SK-N-SH (cell line): ENCODE measurements around the gene B4GALT1. TPM values are rescaled to one million over a fixed set of nuclear protein-coding genes. Genes with fewer than 3 reads are reported as not detected.
A peak's percentile ranks its signal among the peaks of the same experiment; 100 is the strongest.

Experiments
- CTCF ChIA-PET: fragments of 300-600, 350-600 bp; formaldehyde crosslinking; extraction: SDS; loops from one replicate; lab custom pipeline; 2021; lab: Yijun Ruan, JAX
- POLR2A ChIA-PET: fragments of 350-600 bp; sonication (Branson Sonifier 250); formaldehyde crosslinking; extraction: SDS; loops from one replicate; lab custom pipeline; 2020; ENCODE audit warnings: antibody characterized with exemption, inconsistent platforms; lab: Yijun Ruan, JAX
- DNase-seq: peaks from one replicate; pipeline ENCODE4 v3.0.0; 2012
- H2AFZ ChIP-seq: fragments of 200-600 bp; sonication (generic); 2 replicates; pipeline ENCODE4 v1.8.1; 2016; ENCODE audit warnings: antibody characterized with exemption, mild to moderate bottlenecking, low read depth
- H3F3A ChIP-seq: fragments of 200-600 bp; sonication (generic); replicated peaks from 2 replicates; pipeline ENCODE3; 2016; ENCODE audit warnings: antibody characterized with exemption, mild to moderate bottlenecking; ENCODE audit not compliant: insufficient read depth
- H3K27ac ChIP-seq, 2 experiments: fragments of 200-500 bp in 1 of 2; fragments of 200-600 bp in 1 of 2; sonication (Bioruptor generic) in 1 of 2; sonication (generic), shearing (Covaris generic) in 1 of 2; 2 replicates each; pipeline versions ENCODE4 v1.5.1 to v1.6.1; 2014 to 2016; ENCODE audit warnings: low read depth in 2 of 2, inconsistent platforms in 1 of 2, low read length in 1 of 2, mild to moderate bottlenecking in 1 of 2, mixed read lengths in 1 of 2
- H3K27me3 ChIP-seq: fragments of 200-600 bp; sonication (generic), shearing (Covaris generic); 2 replicates; pipeline ENCODE4 v1.6.1; 2016; ENCODE audit warnings: mixed run types; ENCODE audit not compliant: insufficient read depth
- H3K36me3 ChIP-seq, 2 experiments: fragments of 200-500 bp in 1 of 2; fragments of 200-600 bp in 1 of 2; sonication (Bioruptor generic) in 1 of 2; sonication (generic) in 1 of 2; replicated peaks in 1 of 2; 2 replicates each; pipeline versions ENCODE3 to v1.5.1; 2014 to 2016; ENCODE audit warnings: low read length in 1 of 2, mild to moderate bottlenecking in 1 of 2; ENCODE audit not compliant: insufficient read depth in 2 of 2, control insufficient read depth in 1 of 2
- H3K4me1 ChIP-seq, 2 experiments: fragments of 200-500 bp in 1 of 2; fragments of 200-600 bp in 1 of 2; sonication (Bioruptor generic) in 1 of 2; sonication (generic), shearing (Covaris generic) in 1 of 2; 2 replicates each; pipeline versions ENCODE4 v1.5.1 to v1.6.1; 2014 to 2016; ENCODE audit warnings: low read depth in 1 of 2, low read length in 1 of 2, mixed run types in 1 of 2; ENCODE audit not compliant: insufficient read depth in 2 of 2, control insufficient read depth in 1 of 2
- H3K4me2 ChIP-seq: fragments of 200-600 bp; sonication (generic), shearing (Covaris generic); 2 replicates; pipeline ENCODE4 v1.6.1; 2017; ENCODE audit warnings: mixed run types
- H3K4me3 ChIP-seq, 2 experiments: fragments of 200-500 bp in 1 of 2; fragments of 200-600 bp in 1 of 2; sonication (Bioruptor generic) in 1 of 2; sonication (generic), shearing (Covaris generic) in 1 of 2; 2 replicates each; pipeline versions ENCODE4 v1.5.1 to v1.8.1; 2014 to 2016; ENCODE audit warnings: low read depth in 2 of 2, inconsistent platforms in 1 of 2, low read length in 1 of 2, mild to moderate bottlenecking in 1 of 2, mixed read lengths in 1 of 2, moderate library complexity in 1 of 2
- H3K79me2 ChIP-seq: fragments of 200-600 bp; sonication (generic); 2 replicates; pipeline ENCODE4 v1.8.1; 2017; ENCODE audit warnings: mild to moderate bottlenecking; ENCODE audit not compliant: insufficient read depth
- H3K9ac ChIP-seq: fragments of 200-600 bp; sonication (generic); 2 replicates; pipeline ENCODE4 v1.6.1; 2017; ENCODE audit warnings: mixed run types
- H3K9me2 ChIP-seq: fragments of 200-600 bp; sonication (generic); 2 replicates; pipeline ENCODE4 v1.6.1; 2017; ENCODE audit warnings: mixed run types
- H3K9me3 ChIP-seq: fragments of 200-600 bp; sonication (generic); 2 replicates; pipeline ENCODE4 v1.6.1; 2017; ENCODE audit warnings: mixed run types, mild to moderate bottlenecking, moderate library complexity
- H4K20me1 ChIP-seq: fragments of 200-600 bp; sonication (generic); 2 replicates; pipeline ENCODE4 v1.6.1; 2017; ENCODE audit warnings: mild to moderate bottlenecking, mixed run types; ENCODE audit not compliant: insufficient read depth
- CTCF ChIP-seq: fragments of 200-600 bp; sonication (generic); IDR thresholded peaks from 2 replicates; pipeline ENCODE4 v1.6.1; 2017; ENCODE audit warnings: antibody characterized with exemption, mild to moderate bottlenecking, moderate library complexity
- ELF1 ChIP-seq: IDR thresholded peaks from 2 replicates; pipeline ENCODE4 v1.4.0; 2012
- EP300 ChIP-seq, 2 experiments: IDR thresholded peaks; 2 replicates each; pipeline versions ENCODE4 v1.4.0 to v1.6.1; 2012; ENCODE audit warnings: borderline replicate concordance in 1 of 2, low read depth in 1 of 2, low read length in 1 of 2
- FOSL2 ChIP-seq: IDR thresholded peaks from 2 replicates; pipeline ENCODE4 v1.4.0; 2012; ENCODE audit warnings: low read depth, mild to moderate bottlenecking, moderate library complexity, borderline replicate concordance
- MAX ChIP-seq: IDR thresholded peaks from 2 replicates; pipeline ENCODE4 v1.4.0; 2012; ENCODE audit warnings: low read depth
- MXI1 ChIP-seq: IDR thresholded peaks from 2 replicates; pipeline ENCODE4 v1.6.1; 2012; ENCODE audit warnings: mild to moderate bottlenecking, low read depth, low read length, improper control_type of control experiment
- NRF1 ChIP-seq: IDR thresholded peaks from 2 replicates; pipeline ENCODE4 v1.6.1; 2012; ENCODE audit warnings: low read depth, mild to moderate bottlenecking, low read length
- RFX5 ChIP-seq: IDR thresholded peaks from 2 replicates; pipeline ENCODE4 v1.6.1; 2012; ENCODE audit warnings: mild to moderate bottlenecking, improper control_type of control experiment, low read length
- RXRA ChIP-seq: IDR thresholded peaks from 2 replicates; pipeline ENCODE4 v1.4.0; 2012; ENCODE audit warnings: low read depth, mild to moderate bottlenecking, borderline replicate concordance
- SIN3A ChIP-seq: IDR thresholded peaks from 2 replicates; pipeline ENCODE4 v1.6.1; 2012; ENCODE audit warnings: low read depth, mild to moderate bottlenecking, low read length, moderate library complexity, borderline replicate concordance
- SMC3 ChIP-seq: IDR thresholded peaks from 2 replicates; pipeline ENCODE4 v1.6.1; 2012; ENCODE audit warnings: low read depth, low read length, improper control_type of control experiment
- WGBS: methylation state at CpG from one replicate; pipeline ENCODE4 v1.1.6; 2017; ENCODE audit warnings: low lambda C conversion rate; 5-methylcytosine and 5-hydroxymethylcytosine counted together
- polyA plus RNA-seq, 3 experiments: library from polyadenylated mRNA; depleted of rRNA; stranded (reverse); fragments of >200 nt; gene quantifications; 2 replicates each; pipeline ENCODE4 v1.2.3, GENCODE V29; 2012

The B4GALT1 gene
- polyA plus RNA-seq, 1 of the 3 experiments (the other 2 are of a cell fraction), result 36.2 TPM

GRCh38 chr9:33185858-33186257 lies 18.7 kb upstream of the B4GALT1 start:
- Histone ChIP-seq H3K79me2 (no peaks in the 10 kb centered on the region), H3K4me1 (peaks cover 8 to 21% of the 10 kb centered on the region in 2 experiments; a peak in 3 of 4 replicates), H3K36me3 (no peaks in the 10 kb centered on the region), H3K27ac (peak overlapping the region in 1 of 2 experiments; percentile 31; a peak in 1 of 4 replicates), H3K9me3 (no peaks in the 10 kb centered on the region), H2AFZ (no peak overlapping the region), H3K27me3 (no peaks in the 10 kb centered on the region), H4K20me1 (no peaks in the 10 kb centered on the region), H3K9me2 (no peaks in the 10 kb centered on the region), H3K4me3 (no peak overlapping the region), H3F3A (peaks cover 17% of the 10 kb centered on the region), H3K4me2 (no peak overlapping the region), H3K9ac (no peak overlapping the region)
- ChIA-PET POLR2A (no interaction called here), CTCF (interaction anchor here (1.4 kb wide), 1 partner anchor 15 kb away, joined by 3 read pairs; no protein-coding TSS in a partner anchor)
- no peak for TF ChIP-seq NRF1
- no peak for TF ChIP-seq FOSL2
- no peak for TF ChIP-seq MAX
- TF ChIP-seq RFX5, result no peak
- TF ChIP-seq SIN3A, result no peak
- TF ChIP-seq CTCF, result no peak
- TF ChIP-seq ELF1, result no peak
- WGBS, result 54% methylated on average over 4 of the region's 5 CpGs
- DNase-seq, result no peak

- no peaks in the 10 kb centered on the region for H3K27me3 ChIP-seq
- POLR2A ChIA-PET, result no interaction called here
- no peaks in the 10 kb centered on the region for H4K20me1 ChIP-seq
- CTCF ChIA-PET, result interaction anchor here (1.2 to 1.5 kb wide), 3 partner anchors 15 to 806 kb away, joined by 3 read pairs; no protein-coding TSS in a partner anchor
- no peaks in the 10 kb centered on the region for H3K9me3 ChIP-seq
- no peak overlapping the region for H3K9ac ChIP-seq
- H3F3A ChIP-seq, result peaks cover 21% of the 10 kb centered on the region
- H3K36me3 ChIP-seq, result no peaks in the 10 kb centered on the region
- 77% methylated on average over 11 of the region's 11 CpGs for WGBS
- H3K27ac ChIP-seq, result no peak overlapping the region
- DNase-seq, result no peak
- no peak overlapping the region for H3K4me2 ChIP-seq
- TF ChIP-seq SMC3, result no peak
- TF ChIP-seq MXI1, result no peak
- TF ChIP-seq MAX, result no peak
- peaks cover 10 to 21% of the 10 kb centered on the region in 2 experiments; a peak in 3 of 4 replicates for H3K4me1 ChIP-seq
- H3K79me2 ChIP-seq, result no peaks in the 10 kb centered on the region
- no peak overlapping the region for H3K4me3 ChIP-seq
- no peak overlapping the region for H2AFZ ChIP-seq
- H3K9me2 ChIP-seq, result no peaks in the 10 kb centered on the region
Measured at GRCh38 chr9:33185406-33185805, 18.3 kb upstream of the B4GALT1 start.

- Histone ChIP-seq H3K9me3 (no peaks in the 10 kb centered on the region), H2AFZ (no peak overlapping the region), H3K4me2 (no peak overlapping the region), H3K4me1 (peaks cover 15 to 21% of the 10 kb centered on the region in 2 experiments; a peak in 3 of 4 replicates), H3K4me3 (no peak overlapping the region), H3K9ac (no peak overlapping the region), H3K79me2 (no peaks in the 10 kb centered on the region)
- no peak for DNase-seq
- WGBS, result 21% methylated on average over 2 of the region's 2 CpGs
- TF ChIP-seq SMC3, result no peak
- TF ChIP-seq RXRA, result no peak
- no peak for TF ChIP-seq EP300 (IDR thresholded peaks at IDR 0.05; ENCODE audit: borderline replicate concordance in 1 of 2, low read depth in 1 of 2, low read length in 1 of 2)
- TF ChIP-seq, all 33 proteins: peak for 0
- Histone ChIP-seq H3F3A (peaks cover 22% of the 10 kb centered on the region), H3K27me3 (no peaks in the 10 kb centered on the region), H3K27ac (no peak overlapping the region), H4K20me1 (no peaks in the 10 kb centered on the region), H3K36me3 (no peaks in the 10 kb centered on the region), H3K9me2 (no peaks in the 10 kb centered on the region)
- ChIA-PET POLR2A (no interaction called here), CTCF (interaction anchor here (1.2 to 1.5 kb wide), 3 partner anchors 14 to 806 kb away, joined by 3 read pairs; no protein-coding TSS in a partner anchor)
Measured at GRCh38 chr9:33184963-33185362, 17.8 kb upstream of the B4GALT1 start.
